ENCODE data around the gene RNF222. TPM values are rescaled to one million over a fixed set of nuclear protein-coding genes. Genes with fewer than 3 reads are reported as not detected.
A peak's percentile ranks its signal among the peaks of the same experiment; 100 is the strongest.
"Not testable (repeated sequence)": the region's sequence is repeated elsewhere in the genome, so short reads cannot be mapped to it uniquely, and the experiment has no call there.

RNF222 gene
- total RNA-seq, 2 donors from 2014 or later = 0.52 to 0.62 TPM

DNA sequence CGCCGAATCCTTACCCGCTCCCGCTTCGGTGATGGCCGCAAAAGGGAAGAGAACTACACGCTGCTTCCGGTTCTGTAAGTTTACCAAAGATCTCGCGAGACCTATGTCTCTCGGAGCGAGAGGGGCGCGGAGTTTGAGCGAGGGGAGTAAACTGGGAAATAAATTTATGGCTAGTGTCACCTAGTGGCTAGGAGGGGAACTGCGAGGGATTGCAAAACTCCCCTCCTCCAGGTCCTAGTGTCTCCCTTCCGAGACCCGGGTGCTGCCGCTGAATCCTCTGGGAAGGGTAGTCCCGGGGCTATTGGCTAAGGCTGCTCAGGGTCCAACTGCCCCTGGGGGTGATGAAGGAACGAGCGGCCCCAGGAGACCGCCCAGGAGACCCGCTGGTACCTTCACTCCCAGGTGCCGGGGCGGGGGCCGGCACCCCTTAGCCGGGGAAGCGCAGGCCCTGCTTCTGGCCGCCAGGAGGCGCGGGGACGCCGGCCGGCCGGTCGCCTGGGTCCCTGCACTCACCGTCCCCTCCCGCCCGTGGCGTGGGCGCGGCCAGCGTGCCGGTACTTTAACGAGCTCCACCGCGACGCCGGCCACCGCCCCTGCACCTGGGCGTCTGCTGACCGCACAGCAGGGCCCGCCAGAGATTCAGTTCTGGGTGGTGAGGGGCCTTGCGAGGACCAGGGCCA is 14.3 kb downstream of the RNF222 start, which contains the start of gene RPL26:
TSS of gene RPL26 (minus strand) at position 51 of the 680 bp plus-strand sequence. CDS start 883 bp downstream, outside the sequence.
- peaks cover 36% of the 10 kb centered on the region for H3K4me1 Mint-ChIP-seq
- peak; percentile 84 to 88 (median 86) for DNase-seq
- peak; percentile 90 for ATAC-seq
- H3K27me3 Mint-ChIP-seq = no peaks in the 10 kb centered on the region
- H3K27ac Mint-ChIP-seq = peak within 1 kb of the TSS; percentile 98
- H3K36me3 Mint-ChIP-seq (ENCODE audit: low read depth) = peaks cover 8% of the 10 kb centered on the region
- peak within 1 kb of the TSS; percentile 99 for H3K4me3 Mint-ChIP-seq
- no peaks in the 10 kb centered on the region for H3K9me3 ChIP-seq (ENCODE audit: control insufficient read depth, low read length, poor library complexity, severe bottlenecking)

DNA sequence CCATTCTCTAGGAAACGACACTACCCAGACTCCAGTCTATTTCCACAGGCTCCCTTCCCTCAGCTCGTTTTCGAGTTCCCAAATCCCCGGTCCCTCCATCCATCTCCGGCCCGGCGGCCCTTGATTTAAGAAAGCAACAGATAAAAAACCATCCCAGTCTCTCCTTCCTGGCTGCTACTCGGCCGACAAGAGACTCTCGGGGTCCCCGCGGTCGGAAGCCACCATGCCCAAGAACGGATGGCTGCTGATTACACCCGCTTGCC is 14.8 kb downstream of the RNF222 start:
- Mint-ChIP-seq H3K36me3 (ENCODE audit: low read depth) (peaks cover 8% of the 10 kb centered on the region), H3K4me3 (peak overlapping the region; percentile 99), H3K27me3 (no peaks in the 10 kb centered on the region), H3K4me1 (peaks cover 35% of the 10 kb centered on the region), H3K27ac (peak overlapping the region; percentile 98)
- no peaks in the 10 kb centered on the region for H3K9me3 ChIP-seq (ENCODE audit: control insufficient read depth, low read length, poor library complexity, severe bottlenecking)
- no peak for DNase-seq
- ATAC-seq = no peak

DNA sequence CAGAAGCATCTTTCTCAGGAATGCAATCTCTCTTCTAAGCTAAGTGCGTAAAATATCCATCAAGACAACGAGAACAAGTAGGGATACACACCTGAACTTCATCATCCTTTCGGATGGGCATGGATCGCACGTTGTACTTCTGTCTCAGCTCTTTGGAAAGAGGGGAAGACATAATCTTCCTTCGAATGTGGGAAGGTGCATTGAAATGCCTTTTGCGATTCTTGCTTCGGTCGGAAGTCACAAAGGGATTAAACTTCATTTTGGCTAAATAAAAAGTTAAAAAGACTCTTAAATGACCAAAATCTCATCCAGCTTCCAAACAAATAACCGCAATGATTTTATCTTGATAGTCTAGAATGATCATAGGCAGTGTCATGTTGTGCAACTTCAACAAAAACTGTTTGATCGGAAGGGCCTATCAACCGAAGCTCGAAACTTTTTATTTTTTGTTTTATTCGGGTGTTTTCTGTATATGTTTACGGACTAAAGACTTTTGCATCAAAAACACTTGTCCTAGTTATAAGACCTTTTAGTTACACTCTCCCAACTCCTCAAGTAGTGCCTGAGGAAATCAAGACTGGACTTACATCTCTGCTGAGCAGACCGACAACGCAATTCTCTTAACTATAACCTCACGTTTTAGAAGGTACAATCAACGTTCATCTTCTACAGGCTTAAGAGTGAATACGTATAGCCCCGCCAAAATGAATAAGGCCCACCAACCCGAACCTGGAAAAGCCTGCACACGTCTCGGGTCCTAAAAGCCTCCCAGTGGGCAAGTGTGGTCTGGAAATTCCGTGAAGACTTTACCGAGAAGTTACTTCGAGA is 15.4 kb downstream of the RNF222 start:
- Mint-ChIP-seq H3K36me3 (ENCODE audit: low read depth) (peaks cover 8% of the 10 kb centered on the region), H3K4me1 (peaks cover 34% of the 10 kb centered on the region), H3K4me3 (peak overlapping the region; percentile 99), H3K27ac (peak overlapping the region; percentile 98), H3K27me3 (no peaks in the 10 kb centered on the region)
- ATAC-seq = no peak
- no peak for DNase-seq
- H3K9me3 ChIP-seq (ENCODE audit: control insufficient read depth, low read length, poor library complexity, severe bottlenecking) = no peaks in the 10 kb centered on the region

DNA sequence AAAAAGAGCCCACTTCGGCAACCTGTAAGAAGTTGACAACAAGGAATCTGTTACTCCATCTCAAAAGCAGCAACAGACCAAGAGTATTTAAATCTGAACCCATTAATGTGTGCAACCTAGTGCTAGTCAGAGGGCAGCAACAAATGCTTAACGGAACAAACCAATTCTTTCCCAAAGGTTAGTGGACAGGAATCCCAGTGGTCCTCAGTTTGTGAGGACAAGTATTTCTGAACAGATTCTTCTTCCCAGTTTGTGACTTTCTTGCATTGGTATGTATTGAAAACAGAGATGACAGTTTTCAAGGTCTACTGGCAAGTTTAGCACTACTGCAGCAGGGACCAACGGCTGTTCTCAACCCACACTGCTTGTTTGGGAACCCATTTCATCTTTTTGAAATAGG is 17.6 kb downstream of the RNF222 start:
- Mint-ChIP-seq H3K4me1 (peaks cover 41% of the 10 kb centered on the region), H3K36me3 (ENCODE audit: low read depth) (peaks cover 8% of the 10 kb centered on the region), H3K27ac (no peak overlapping the region), H3K27me3 (no peaks in the 10 kb centered on the region), H3K4me3 (no peak overlapping the region)
- H3K9me3 ChIP-seq (ENCODE audit: control insufficient read depth, low read length, poor library complexity, severe bottlenecking) = no peaks in the 10 kb centered on the region
- DNase-seq = no peak
- ATAC-seq = no peak

DNA sequence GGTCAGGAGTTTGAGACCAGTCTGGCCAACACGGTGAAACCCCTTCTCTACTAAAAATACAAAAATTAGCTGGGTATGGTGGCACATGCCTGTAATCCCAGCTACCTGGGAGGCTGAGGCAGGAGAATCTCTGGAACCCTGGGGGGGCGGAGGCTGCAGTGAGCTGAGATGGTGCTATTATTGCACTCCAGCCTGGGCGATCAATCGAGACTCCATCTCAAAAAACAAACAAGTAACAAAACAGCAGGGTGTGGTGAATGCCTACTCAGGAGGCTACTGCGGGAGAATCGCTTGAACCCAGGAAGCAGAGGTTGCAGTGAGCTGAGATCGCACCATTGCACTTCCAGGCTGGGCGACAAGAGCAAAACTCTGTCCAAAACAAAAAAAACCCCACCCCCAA is 19.5 kb downstream of the RNF222 start:
- not testable (repeated sequence) for H3K36me3 Mint-ChIP-seq (ENCODE audit: low read depth); DNase-seq; H3K4me3 Mint-ChIP-seq; H3K9me3 ChIP-seq (ENCODE audit: control insufficient read depth, low read length, poor library complexity, severe bottlenecking); H3K27me3 Mint-ChIP-seq; ATAC-seq
- Mint-ChIP-seq H3K4me1 (peaks cover 32% of the 10 kb centered on the region), H3K27ac (peak overlapping the region; percentile 80)

DNA sequence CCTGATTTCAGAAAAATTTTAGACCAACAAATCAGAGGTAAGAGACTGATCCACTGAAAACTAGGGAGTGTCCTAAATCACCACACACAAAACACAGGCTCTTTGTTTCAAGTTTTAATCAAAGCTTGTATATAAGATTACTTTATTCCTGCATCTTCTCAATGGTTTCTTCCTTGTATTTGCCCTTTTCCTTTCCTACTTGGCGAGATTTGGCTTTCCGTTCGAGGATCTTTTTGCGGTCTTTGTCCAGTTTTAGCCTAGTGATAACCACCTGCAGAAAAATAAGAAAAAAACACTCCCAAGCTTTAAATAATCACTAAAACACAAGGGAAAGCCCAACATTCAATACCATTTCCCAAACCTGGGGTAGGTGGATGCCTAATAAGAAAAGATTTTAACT is 20.2 kb downstream of the RNF222 start:
- DNase-seq = no peak
- ATAC-seq = no peak
- H3K4me1 Mint-ChIP-seq = peaks cover 28% of the 10 kb centered on the region
- H3K4me3 Mint-ChIP-seq = peak overlapping the region; percentile 70
- no peaks in the 10 kb centered on the region for H3K27me3 Mint-ChIP-seq
- H3K9me3 ChIP-seq (ENCODE audit: control insufficient read depth, low read length, poor library complexity, severe bottlenecking) = no peaks in the 10 kb centered on the region
- H3K36me3 Mint-ChIP-seq (ENCODE audit: low read depth) = peaks cover 4% of the 10 kb centered on the region
- H3K27ac Mint-ChIP-seq = peak overlapping the region; percentile 80

DNA sequence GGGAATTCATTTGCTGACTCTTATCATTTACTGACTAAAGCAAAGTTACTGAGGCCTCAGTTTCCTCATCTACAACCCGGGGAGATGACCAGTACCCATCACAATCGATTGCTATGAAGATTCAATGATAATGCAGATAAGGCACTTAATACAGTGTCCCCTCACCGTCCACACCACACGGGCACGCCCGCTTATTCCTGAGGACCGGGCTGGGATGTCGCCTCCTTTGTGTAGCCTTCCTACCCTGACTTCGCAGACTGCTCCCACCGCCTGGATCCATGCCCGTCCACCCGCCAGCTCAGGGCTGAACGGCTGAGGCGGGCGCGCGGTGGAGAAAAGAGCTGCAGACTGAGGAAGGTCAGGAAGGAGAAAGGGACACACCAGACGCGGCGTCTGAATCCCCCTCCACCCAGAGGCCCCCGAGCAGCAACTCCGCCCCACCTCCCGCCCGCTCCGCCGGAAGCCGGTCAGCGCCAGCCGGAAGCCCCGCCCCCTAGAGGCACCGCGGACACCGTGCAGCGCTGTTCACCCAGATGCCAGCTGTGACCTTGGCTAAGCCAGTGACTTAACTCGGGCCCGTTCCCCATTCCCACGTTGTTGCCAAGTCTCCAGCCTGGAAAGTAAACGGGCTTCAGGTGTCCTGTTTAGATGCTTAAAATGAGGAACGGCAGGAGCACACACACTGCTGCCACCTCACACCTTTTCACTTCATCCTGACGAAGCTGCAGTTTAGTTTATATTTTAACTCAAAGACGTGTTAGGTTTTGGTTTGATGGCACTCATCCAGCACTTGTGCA is 21.2 kb downstream of the RNF222 start, which contains the start of gene KRABD2:
TSS of gene KRABD2 (minus strand) at position 434 of the 797 bp plus-strand sequence.
- Mint-ChIP-seq H3K36me3 (ENCODE audit: low read depth) (peaks cover 4% of the 10 kb centered on the region), H3K4me3 (peak within 1 kb of the TSS; percentile 87), H3K27ac (peak within 1 kb of the TSS; percentile 80), H3K27me3 (no peaks in the 10 kb centered on the region), H3K4me1 (peaks cover 28% of the 10 kb centered on the region)
- ATAC-seq (peak; percentile 100), DNase-seq (peak; percentile 84 to 90 (median 89))
- H3K9me3 ChIP-seq (ENCODE audit: control insufficient read depth, low read length, poor library complexity, severe bottlenecking) = no peaks in the 10 kb centered on the region

DNA sequence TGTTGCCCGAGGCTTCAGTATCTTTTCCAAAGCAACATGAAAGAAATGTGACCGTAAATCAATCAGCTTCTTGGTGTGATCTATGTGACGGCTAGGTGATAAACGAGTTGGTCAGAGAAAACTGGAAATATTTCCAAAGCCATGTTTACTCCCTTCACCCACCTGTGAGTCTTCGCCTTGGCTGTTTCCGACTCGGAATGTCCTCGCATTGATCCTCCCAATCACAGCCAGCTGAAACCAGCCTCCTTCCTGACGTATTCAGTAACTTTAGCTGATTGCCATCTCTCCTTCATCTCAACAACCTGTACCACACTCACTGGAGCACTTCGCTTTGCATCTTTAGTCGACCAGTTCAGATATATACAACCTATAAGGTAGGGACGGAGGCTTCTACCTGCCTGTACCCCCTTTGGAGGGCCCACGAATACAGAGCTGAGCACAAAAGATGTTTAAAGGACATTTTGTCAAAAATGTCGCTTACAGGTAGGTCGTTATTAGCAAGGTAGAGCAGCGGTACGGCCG is 21.8 kb downstream of the RNF222 start:
- Mint-ChIP-seq H3K36me3 (ENCODE audit: low read depth) (peaks cover 6% of the 10 kb centered on the region), H3K4me3 (peak overlapping the region; percentile 87), H3K4me1 (peaks cover 27% of the 10 kb centered on the region), H3K27me3 (no peaks in the 10 kb centered on the region), H3K27ac (peak overlapping the region; percentile 80)
- no peak for ATAC-seq
- no peaks in the 10 kb centered on the region for H3K9me3 ChIP-seq (ENCODE audit: control insufficient read depth, low read length, poor library complexity, severe bottlenecking)
- no peak for DNase-seq

DNA sequence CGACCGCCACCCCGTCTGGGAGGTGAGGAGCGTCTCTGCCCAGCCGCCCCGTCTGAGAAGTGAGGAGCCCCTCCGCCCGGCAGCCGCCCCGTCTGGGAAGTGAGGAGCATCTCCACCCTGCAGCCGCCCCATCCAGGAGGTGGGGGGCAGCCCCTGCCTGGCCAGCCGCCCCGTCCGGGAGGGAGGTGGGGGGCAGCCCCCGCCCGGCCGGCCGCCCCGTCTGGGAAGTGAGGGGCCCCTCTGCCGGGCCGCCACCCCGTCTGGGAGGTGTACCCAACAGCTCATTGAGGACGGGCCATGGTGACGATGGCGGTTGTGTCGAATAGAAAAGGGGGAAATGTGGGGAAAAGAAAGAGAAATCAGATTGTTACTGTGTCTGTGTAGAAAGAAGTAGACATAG is 23.8 kb downstream of the RNF222 start:
- not testable (repeated sequence) for H3K36me3 Mint-ChIP-seq (ENCODE audit: low read depth); H3K4me3 Mint-ChIP-seq

DNA sequence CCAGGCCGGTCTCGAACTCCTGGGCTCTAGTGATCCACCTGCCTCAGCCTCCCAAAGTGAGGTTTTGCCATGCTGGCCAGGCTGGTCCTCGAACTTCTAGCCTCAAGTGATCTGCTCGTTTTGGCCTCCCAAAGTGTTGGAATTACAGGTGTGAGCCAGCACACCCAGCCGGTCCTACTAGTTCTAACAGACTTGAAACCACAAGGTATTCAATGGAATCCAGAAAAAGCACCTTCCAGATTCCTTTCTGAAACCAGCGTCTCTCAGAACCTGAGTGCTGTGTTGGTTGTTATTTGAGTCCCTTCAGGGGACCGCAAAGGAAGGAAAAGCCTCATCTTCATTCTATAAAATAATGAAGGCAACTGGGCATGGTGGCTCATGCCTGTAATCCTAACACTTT is 25.2 kb downstream of the RNF222 start:
- Mint-ChIP-seq H3K4me3 (no peak overlapping the region), H3K4me1 (peaks cover 17% of the 10 kb centered on the region), H3K27me3 (no peaks in the 10 kb centered on the region), H3K27ac (no peak overlapping the region), H3K36me3 (ENCODE audit: low read depth) (peaks cover 10% of the 10 kb centered on the region)
- no peaks in the 10 kb centered on the region for H3K9me3 ChIP-seq (ENCODE audit: control insufficient read depth, low read length, poor library complexity, severe bottlenecking)
- no peak for DNase-seq
- no peak for ATAC-seq

More for the DNA sequence above, 23.8 kb downstream of the RNF222 start:
- H3K9me3 ChIP-seq (ENCODE audit: control insufficient read depth, low read length, poor library complexity, severe bottlenecking); ATAC-seq; H3K27ac Mint-ChIP-seq; H3K27me3 Mint-ChIP-seq; DNase-seq: not testable (repeated sequence)
- peaks cover 22% of the 10 kb centered on the region for H3K4me1 Mint-ChIP-seq

DNA sequence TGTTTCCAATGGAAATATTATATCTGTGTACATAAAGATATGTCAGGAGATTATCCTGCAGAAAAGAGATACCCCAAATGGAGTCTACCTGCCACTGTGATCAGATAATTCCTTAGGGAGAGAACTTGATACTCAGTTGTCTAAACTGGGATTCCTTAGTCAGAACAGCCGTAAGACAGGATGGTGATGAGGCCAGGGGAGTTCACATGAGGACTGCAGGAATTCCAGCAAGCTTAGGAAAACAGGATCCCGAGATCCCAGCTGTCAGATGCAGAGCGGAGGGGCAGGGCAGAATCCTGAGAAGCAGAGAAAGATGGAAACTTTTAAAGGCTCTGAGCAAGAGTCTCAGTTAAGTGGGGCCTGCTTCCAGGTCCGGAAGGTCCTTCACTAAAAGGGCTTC is 25.8 kb downstream of the RNF222 start:
- peak overlapping the region; percentile 32 for H3K27ac Mint-ChIP-seq

DNA sequence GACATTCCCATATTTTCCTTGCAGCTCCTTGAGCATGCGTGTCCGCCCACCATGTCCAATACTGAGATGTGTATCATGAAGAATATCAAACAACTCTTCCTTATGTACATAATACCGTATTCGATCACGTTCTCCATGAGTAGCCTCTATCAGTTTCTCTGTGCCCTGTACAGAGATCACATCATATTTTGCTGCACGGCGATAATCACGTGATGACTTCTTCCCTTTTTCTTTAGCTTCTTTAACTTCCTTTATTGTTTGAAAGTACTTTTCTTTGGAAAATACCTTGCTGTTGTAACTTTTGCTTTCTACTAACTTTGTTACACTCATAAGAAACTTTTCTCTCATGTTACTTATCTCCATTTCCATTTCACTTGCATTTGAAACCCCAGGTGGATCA is 27.7 kb downstream of the RNF222 start:
- DNase-seq (no peak), ATAC-seq (no peak)
- Mint-ChIP-seq H3K4me1 (peaks cover 9% of the 10 kb centered on the region), H3K36me3 (ENCODE audit: low read depth) (peaks cover 10% of the 10 kb centered on the region), H3K4me3 (no peak overlapping the region), H3K27me3 (no peaks in the 10 kb centered on the region), H3K27ac (no peak overlapping the region)
- H3K9me3 ChIP-seq (ENCODE audit: control insufficient read depth, low read length, poor library complexity, severe bottlenecking) = no peaks in the 10 kb centered on the region

More for the DNA sequence above, 25.8 kb downstream of the RNF222 start:
- no peak for DNase-seq
- Mint-ChIP-seq H3K4me1 (peaks cover 14% of the 10 kb centered on the region), H3K27me3 (no peaks in the 10 kb centered on the region), H3K4me3 (no peak overlapping the region), H3K36me3 (ENCODE audit: low read depth) (peaks cover 10% of the 10 kb centered on the region)
- no peak for ATAC-seq
- H3K9me3 ChIP-seq (ENCODE audit: control insufficient read depth, low read length, poor library complexity, severe bottlenecking) = no peaks in the 10 kb centered on the region

DNA sequence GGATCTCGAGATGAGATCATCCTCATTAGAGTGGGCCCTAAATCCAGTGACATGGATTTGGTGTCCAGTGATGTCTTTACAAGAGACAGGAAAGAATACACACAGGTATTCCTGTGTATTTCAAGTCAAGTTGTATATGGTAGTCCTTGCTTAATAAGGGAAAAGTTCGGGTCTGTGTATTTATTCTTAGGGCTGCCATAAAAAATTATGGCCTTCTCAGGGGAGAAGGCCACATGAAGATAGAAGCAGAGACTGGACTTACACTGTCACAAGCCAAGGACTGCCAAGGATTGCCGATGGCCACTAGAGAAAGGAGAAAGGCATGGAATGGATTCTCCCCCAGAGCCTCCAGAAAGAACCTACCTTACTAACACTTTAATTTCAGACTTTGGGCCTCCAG is 29.4 kb downstream of the RNF222 start:
- no peak overlapping the region for H3K4me3 Mint-ChIP-seq
- peaks cover 10% of the 10 kb centered on the region for H3K36me3 Mint-ChIP-seq (ENCODE audit: low read depth)
- no peaks in the 10 kb centered on the region for H3K9me3 ChIP-seq (ENCODE audit: control insufficient read depth, low read length, poor library complexity, severe bottlenecking)
- H3K4me1 Mint-ChIP-seq = peaks cover 9% of the 10 kb centered on the region
- no peak for ATAC-seq
- no peaks in the 10 kb centered on the region for H3K27me3 Mint-ChIP-seq
- H3K27ac Mint-ChIP-seq = no peak overlapping the region
- DNase-seq = no peak

All from T-helper 17 cell (primary cell).